H1 (cell line): Measurements from ENCODE around the gene RBM8A. TPM values are rescaled to one million over a fixed set of nuclear protein-coding genes. Genes with fewer than 3 reads are reported as not detected.

ENCODE experiments used
- CTCF ChIA-PET: fragments of 300-600 bp; sonication (Branson Sonifier 250); formaldehyde crosslinking; loops from one replicate; lab custom pipeline; 2021; ENCODE audit not compliant: partially characterized antibody; lab: Charles Lee
- POLR2A ChIA-PET: fragments of 300-600 bp; sonication (Branson Sonifier 250); formaldehyde crosslinking; loops from one replicate; lab custom pipeline; 2021; ENCODE audit warnings: inconsistent platforms; ENCODE audit not compliant: partially characterized antibody; lab: Charles Lee
- DNase-seq, 2 experiments: peaks; one replicate each; pipeline versions ENCODE4 v3.0.0 to v3.0.0-alpha.2; 2010 to 2022; ENCODE audit warnings: low spot score in 2 of 2, low read depth in 1 of 2, mixed read lengths in 1 of 2
- FAIRE-seq: peaks from 2 replicates; lab custom pipeline; 2011; peaks lifted over from hg19 to GRCh38; lab: Jason Lieb, UNC
- H2AFZ ChIP-seq: 2 replicates; pipeline ENCODE4 v1.8.1; 2012; ENCODE audit warnings: low read length, inconsistent platforms
- H2AK5ac ChIP-seq: 2 replicates; pipeline ENCODE4 v1.6.1; 2013; ENCODE audit warnings: low read depth, low read length
- H2BK120ac ChIP-seq: replicated peaks from 2 replicates; pipeline ENCODE3; 2013; ENCODE audit warnings: low read depth, low read length, inconsistent platforms
- H2BK12ac ChIP-seq: 2 replicates; pipeline ENCODE4 v1.6.1; 2013; ENCODE audit warnings: low read depth, low read length
- H2BK15ac ChIP-seq: 2 replicates; pipeline ENCODE4 v1.6.1; 2013; ENCODE audit warnings: low read length
- H2BK20ac ChIP-seq: 2 replicates; pipeline ENCODE4 v1.6.1; 2013; ENCODE audit warnings: low read length
- H2BK5ac ChIP-seq: 2 replicates; pipeline ENCODE4 v1.6.1; 2013; ENCODE audit warnings: low read depth, low read length
- H3K14ac ChIP-seq: 2 replicates; pipeline ENCODE4 v1.6.1; 2013; ENCODE audit warnings: inconsistent platforms; ENCODE audit not compliant: insufficient read length
- H3K18ac ChIP-seq: 2 replicates; pipeline ENCODE4 v1.6.1; 2013; ENCODE audit warnings: low read length; ENCODE audit errors: extremely low read depth
- H3K23ac ChIP-seq: 2 replicates; pipeline ENCODE4 v1.6.1; 2013; ENCODE audit warnings: inconsistent platforms; ENCODE audit not compliant: insufficient read length
- H3K23me2 ChIP-seq: 2 replicates; pipeline ENCODE4 v1.6.1; 2013; ENCODE audit warnings: low read depth, low read length
- H3K27ac ChIP-seq: 2 replicates; pipeline ENCODE4 v1.6.1; 2011; ENCODE audit warnings: low read depth, low read length, inconsistent platforms
- H3K27me3 ChIP-seq, 4 experiments: replicated peaks in 1 of 4; 1 replicate in 1 of 4; 2 replicates in 3 of 4; pipeline versions ENCODE4 v1.6.1 to v1.8.1; 2011 to 2013; ENCODE audit warnings: low read length in 3 of 4, mild to moderate bottlenecking in 3 of 4, inconsistent platforms in 2 of 4, mixed read lengths in 2 of 4, moderate library complexity in 1 of 4; ENCODE audit not compliant: control insufficient read depth in 3 of 4, insufficient read depth in 3 of 4; ENCODE audit errors: extremely low read depth in 1 of 4
- H3K36me3 ChIP-seq, 4 experiments: 2 replicates each; pipeline versions ENCODE4 v1.6.1 to v1.8.1; 2011 to 2013; ENCODE audit warnings: mild to moderate bottlenecking in 4 of 4, low read length in 3 of 4, moderate library complexity in 2 of 4, control low read depth in 1 of 4, inconsistent platforms in 1 of 4; ENCODE audit not compliant: insufficient read depth in 4 of 4, control insufficient read depth in 2 of 4
- H3K4ac ChIP-seq: replicated peaks from 2 replicates; pipeline ENCODE3; 2013; ENCODE audit warnings: low read length, low read depth, mixed read lengths, inconsistent platforms; ENCODE audit not compliant: insufficient read length
- H3K4me1 ChIP-seq, 4 experiments: replicated peaks in 1 of 4; 1 replicate in 1 of 4; 2 replicates in 3 of 4; pipeline versions ENCODE4 v1.6.1 to v1.8.1; 2011 to 2013; ENCODE audit warnings: low read length in 3 of 4, inconsistent platforms in 2 of 4, mixed read lengths in 1 of 4; ENCODE audit not compliant: insufficient read depth in 4 of 4, control insufficient read depth in 3 of 4
- H3K4me2 ChIP-seq, 2 experiments: 2 replicates each; pipeline versions ENCODE4 v1.6.1 to v1.8.1; 2011 to 2013; ENCODE audit warnings: low read depth in 2 of 2, low read length in 2 of 2, control low read depth in 1 of 2, inconsistent platforms in 1 of 2, mild to moderate bottlenecking in 1 of 2; ENCODE audit not compliant: insufficient read depth in 1 of 2
- H3K4me3 ChIP-seq, 4 experiments: fragments of 200-600, 300-600 bp in 1 of 4; sonication (generic), shearing (Covaris generic), sonication (Bioruptor Twin) in 1 of 4; 2 replicates each; pipeline versions ENCODE4 v1.5.1 to v1.8.1; 2011 to 2016; ENCODE audit warnings: low read length in 4 of 4, low read depth in 3 of 4, control low read depth in 2 of 4, inconsistent platforms in 2 of 4, mild to moderate bottlenecking in 2 of 4, mixed read lengths in 1 of 4, moderate library complexity in 1 of 4; ENCODE audit not compliant: insufficient read depth in 2 of 4; ENCODE audit errors: extremely low read depth in 1 of 4
- H3K56ac ChIP-seq: replicated peaks from 2 replicates; pipeline ENCODE3; 2013; ENCODE audit warnings: low read depth, mild to moderate bottlenecking, mixed read lengths, low read length, inconsistent platforms; ENCODE audit not compliant: insufficient read length
- H3K79me1 ChIP-seq: 2 replicates; pipeline ENCODE4 v1.6.1; 2013; ENCODE audit warnings: low read depth, low read length, control low read depth
- H3K79me2 ChIP-seq, 2 experiments: 2 replicates each; pipeline versions ENCODE4 v1.6.1 to v1.8.1; 2012 to 2013; ENCODE audit warnings: low read length in 2 of 2, mild to moderate bottlenecking in 2 of 2, inconsistent platforms in 1 of 2; ENCODE audit not compliant: insufficient read depth in 2 of 2, control insufficient read depth in 1 of 2
- H3K9ac ChIP-seq, 4 experiments: replicated peaks in 1 of 4; 1 replicate in 1 of 4; 2 replicates in 3 of 4; pipeline versions ENCODE4 v1.6.1 to v1.8.1; 2011 to 2013; ENCODE audit warnings: low read depth in 3 of 4, low read length in 3 of 4, control low read depth in 2 of 4, mild to moderate bottlenecking in 2 of 4, moderate library complexity in 2 of 4, inconsistent platforms in 1 of 4; ENCODE audit errors: extremely low read depth in 1 of 4
- H3K9me3 ChIP-seq, 2 experiments: 2 replicates each; pipeline versions ENCODE4 v1.6.1 to v1.8.1; 2012 to 2013; ENCODE audit warnings: mild to moderate bottlenecking in 2 of 2, moderate library complexity in 2 of 2, control low read depth in 1 of 2, inconsistent platforms in 1 of 2, low read depth in 1 of 2, low read length in 1 of 2, mixed read lengths in 1 of 2; ENCODE audit not compliant: insufficient read depth in 2 of 2
- H4K20me1 ChIP-seq, 2 experiments: replicated peaks in 1 of 2; 2 replicates each; pipeline versions ENCODE3 to v1.8.1; 2011 to 2013; ENCODE audit warnings: inconsistent platforms in 2 of 2, low read length in 2 of 2, mild to moderate bottlenecking in 1 of 2; ENCODE audit not compliant: insufficient read depth in 2 of 2, control insufficient read depth in 1 of 2
- H4K5ac ChIP-seq: 2 replicates; pipeline ENCODE4 v1.6.1; 2013; ENCODE audit warnings: low read length, low read depth, mixed read lengths, inconsistent platforms; ENCODE audit not compliant: insufficient read length
- H4K8ac ChIP-seq: 2 replicates; pipeline ENCODE4 v1.8.0; 2013; ENCODE audit warnings: mild to moderate bottlenecking, moderate library complexity, low read length, inconsistent platforms; ENCODE audit not compliant: insufficient read depth; ENCODE audit errors: extremely low read depth
- H4K91ac ChIP-seq: replicated peaks from 2 replicates; pipeline ENCODE3; 2013; ENCODE audit warnings: low read length, mixed read lengths, inconsistent platforms; ENCODE audit not compliant: insufficient read length
- CREB1 ChIP-seq: IDR thresholded peaks from 2 replicates; pipeline ENCODE4 v1.6.1; 2012; ENCODE audit warnings: inconsistent platforms
- GTF2F1 ChIP-seq: IDR thresholded peaks from 2 replicates; pipeline ENCODE4 v1.6.1; 2012; ENCODE audit warnings: low read depth, low read length, improper control_type of control experiment, borderline replicate concordance
- KDM5A ChIP-seq: fragments of 200-600 bp; IDR thresholded peaks from 2 replicates; pipeline ENCODE4 v1.7.1; 2012; ENCODE audit warnings: mild to moderate bottlenecking, low read length, inconsistent platforms, mixed read lengths
- PHF8 ChIP-seq: fragments of 200-600 bp; sonication (generic); conservative IDR thresholded peaks from 2 replicates; pipeline ENCODE4 v1.7.1; 2012; ENCODE audit warnings: low read depth, mild to moderate bottlenecking, inconsistent platforms, low read length, moderate library complexity
- RXRA ChIP-seq: IDR thresholded peaks from 2 replicates; pipeline ENCODE4 v1.6.1; 2011; ENCODE audit warnings: low read depth, mild to moderate bottlenecking, low read length, moderate library complexity; ENCODE audit not compliant: insufficient read depth
- SRF ChIP-seq: IDR thresholded peaks from 2 replicates; pipeline ENCODE4 v1.6.1; 2011; ENCODE audit warnings: mild to moderate bottlenecking, low read depth, low read length, moderate library complexity
- YY1 ChIP-seq: IDR thresholded peaks from 2 replicates; pipeline ENCODE4 v1.6.1; 2011; ENCODE audit warnings: low read depth, mild to moderate bottlenecking, low read length
- WGBS, 2 experiments: shearing (Covaris generic) in 1 of 2; methylation state at CpG; one replicate each; pipeline versions ENCODE4 v1.1.6 to v1.1.7; 2013 to 2015; ENCODE audit warnings: low lambda C conversion rate in 2 of 2, mixed read lengths in 2 of 2, inconsistent platforms in 1 of 2, low coverage in 1 of 2, missing lambda C conversion rate in 1 of 2; ENCODE audit not compliant: insufficient replicate concordance in 2 of 2, insufficient coverage in 1 of 2, insufficient read length in 1 of 2; ENCODE audit errors: extremely low coverage in 1 of 2, missing lambda C conversion rate in 1 of 2; 5-methylcytosine and 5-hydroxymethylcytosine counted together
- polyA plus RNA-seq, 7 experiments: library from polyadenylated mRNA; depleted of rRNA in 3 of 7; stranded (reverse) in 5 of 7; unstranded in 2 of 7; fragments of >200 nt in 5 of 7; fragments of 200-250 nt in 2 of 7; gene quantifications; 1 replicate in 5 of 7; 2 replicates in 1 of 7; 4 replicates in 1 of 7; pipeline versions ENCODE4 v1.2.1 to v1.2.3, GENCODE V29; 2011 to 2013; ENCODE audit warnings: missing spikeins in 2 of 7, mixed read lengths in 2 of 7
- total RNA-seq: library from RNA; stranded (reverse); fragmentation: NEBNext Ultra II Directional; extraction: Animal tissue kit (Norgen Biotek cat#: 25700); gene quantifications from 2 replicates; pipeline ENCODE4 v1.2.1, GENCODE V29; 2021

RBM8A gene
- total and polyA plus RNA-seq, 2 of the 8 experiments (the other 6 are each of a cell fraction or from before 2014, with no cell fraction given), result 125 to 216 TPM

DNA sequence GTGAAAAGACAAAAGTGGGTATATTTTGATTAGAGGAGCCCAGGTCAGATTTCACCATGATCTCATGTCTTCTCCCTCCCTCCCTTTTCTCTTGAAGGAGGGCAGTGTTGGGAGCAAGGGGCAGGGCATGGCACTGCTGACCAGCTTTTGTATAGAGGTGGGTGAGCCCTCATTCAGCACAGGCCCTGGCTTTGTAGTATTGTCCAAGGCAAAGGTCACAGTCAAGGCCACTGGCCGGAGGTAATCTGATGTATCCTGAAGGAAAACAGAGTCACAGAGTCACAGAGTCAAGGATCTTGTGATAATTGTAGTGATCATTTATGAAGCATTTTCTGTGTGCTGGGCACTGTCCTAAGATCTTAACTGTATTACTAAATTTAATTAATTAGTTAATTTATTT, 29.3 kb downstream of the RBM8A start:
- Histone ChIP-seq H2BK15ac (no peak overlapping the region), H2BK12ac (no peak overlapping the region), H3K79me1 (no peaks in the 10 kb centered on the region), H3K4ac (no peak overlapping the region), H3K36me3 (no peaks in the 10 kb centered on the region), H2BK20ac (no peak overlapping the region), H3K79me2 (no peaks in the 10 kb centered on the region), H4K5ac (no peak overlapping the region), H4K20me1 (no peaks in the 10 kb centered on the region), H2BK5ac (no peak overlapping the region), H3K4me2 (no peak overlapping the region), H2AFZ (no peak overlapping the region), H3K4me1 (no peaks in the 10 kb centered on the region), H4K8ac (no peak overlapping the region), H3K9ac (no peak overlapping the region), H3K18ac (no peak overlapping the region), H3K14ac (no peak overlapping the region), H3K23me2 (no peaks in the 10 kb centered on the region; the same call in 1 of the 2 replicates), H3K4me3 (no peak overlapping the region), H3K27me3 (no peaks in the 10 kb centered on the region; a peak in 1 of 7 replicates), H3K56ac (no peak overlapping the region), H2BK120ac (no peak overlapping the region), H2AK5ac (no peak overlapping the region), H3K27ac (no peak overlapping the region), H3K9me3 (no peaks in the 10 kb centered on the region), H4K91ac (no peak overlapping the region), H3K23ac (no peak overlapping the region)
- DNase-seq (no peak), FAIRE-seq (no peak)
- ChIA-PET POLR2A (interaction anchor here (1.3 kb wide), 1 partner anchor 30 kb away, joined by 4 read pairs; the partner anchor contains the start of gene RBM8A), CTCF (interaction anchor here (1.5 to 9.5 kb wide), 2 partner anchors 11 to 51 kb away, joined by 3 to 74 read pairs; partner anchors contain the start of gene ITGA10)
- 100% methylated on average over 1 of the region's 1 CpG; no CpG with 5 or more reads in 1 of the 2 experiments for WGBS, 2 experiments
- TF ChIP-seq YY1 (no peak), GTF2F1 (no peak), CREB1 (no peak), KDM5A (no peak), PHF8 (no peak), SRF (no peak), RXRA (no peak)
